ENCODE data around the gene ALLC.
"Not testable (repeated sequence)": the region's sequence is repeated elsewhere in the genome, so short reads cannot be mapped to it uniquely, and the experiment has no call there.

The ALLC gene

DNA sequence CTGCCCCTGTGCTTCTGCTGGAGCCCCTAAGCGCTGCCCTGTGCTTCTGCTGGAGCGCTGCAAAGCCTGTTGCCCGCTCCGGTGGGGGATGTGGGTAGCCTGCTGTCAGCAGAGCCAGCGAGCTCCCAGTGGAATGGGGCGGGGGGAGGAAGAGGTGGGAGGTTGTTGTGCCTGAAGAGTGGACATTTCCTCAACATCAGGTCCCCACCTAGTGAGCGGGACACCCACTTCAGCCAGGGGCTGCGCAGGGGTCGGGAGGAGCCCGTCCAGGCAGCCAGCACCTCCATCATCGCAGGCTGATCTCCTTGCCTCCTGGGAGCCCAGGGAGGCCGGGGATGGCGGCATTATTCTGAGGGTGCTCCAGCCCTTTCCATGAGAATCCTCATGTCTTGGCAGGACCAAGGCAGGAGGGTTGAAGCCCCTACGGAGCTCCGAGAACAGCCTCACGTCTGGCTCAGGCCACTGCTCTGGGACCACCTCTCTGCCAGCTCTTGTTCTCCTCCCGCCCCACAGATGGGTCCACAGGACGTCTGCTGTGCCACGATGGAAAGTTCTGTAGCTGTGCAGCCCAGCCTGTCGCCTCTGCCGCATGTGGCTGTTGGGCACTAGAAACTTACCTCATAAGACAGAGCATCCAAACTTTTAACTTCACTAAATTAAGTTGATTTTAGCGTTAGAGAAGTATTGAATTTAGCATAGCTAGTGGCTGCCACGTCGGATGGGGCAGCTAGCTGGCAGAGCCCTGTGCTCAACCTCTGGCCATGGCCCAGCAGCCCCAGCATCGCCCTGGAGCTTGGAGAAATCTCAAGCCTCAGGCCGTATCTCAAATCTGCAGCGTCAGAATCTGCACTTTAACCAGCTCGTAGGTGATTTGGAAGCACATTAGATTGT, 1.9 kb upstream of the ALLC start:
- Histone ChIP-seq H3K36me3 (ENCODE audit: insufficient read depth, low read length) (no peaks in the 10 kb centered on the region), H3K9ac (ENCODE audit: insufficient read length) (no peak overlapping the region), H3K4me3 (no peak overlapping the region), H3K9me3 (ENCODE audit: low read depth, low read length) (no peaks in the 10 kb centered on the region), H3K27ac (no peak overlapping the region)
- no peak for TF ChIP-seq EZH2 (IDR thresholded peaks at IDR 0.05)
- TF ChIP-seq FOXP2 (optimal IDR thresholded peaks at IDR 0.05; ENCODE audit: control extremely low read depth, extremely low read length, insufficient read depth): no peak
- no peak for TF ChIP-seq POLR2AphosphoS5 (IDR thresholded peaks at IDR 0.05; ENCODE audit: borderline replicate concordance, low read depth, low read length)
- no peak for DNase-seq (ENCODE audit: low read depth, low spot score)

GRCh38 chr2:3656762-3657721, 958 bp upstream of the ALLC start:
- TF ChIP-seq POLR2AphosphoS5 (IDR thresholded peaks at IDR 0.05; ENCODE audit: borderline replicate concordance, low read depth, low read length) (no peak), EZH2 (IDR thresholded peaks at IDR 0.05) (no peak), FOXP2 (optimal IDR thresholded peaks at IDR 0.05; ENCODE audit: control extremely low read depth, extremely low read length, insufficient read depth) (no peak)
- no peak overlapping the region for H3K27ac ChIP-seq
- H3K9ac ChIP-seq (ENCODE audit: insufficient read length): no peak overlapping the region

GRCh38 chr2:3659447-3660432, 1.7 kb downstream of the ALLC start:
- no peaks in the 10 kb centered on the region for H3K36me3 ChIP-seq (ENCODE audit: insufficient read depth, low read length)
- H3K4me3 ChIP-seq: no peak overlapping the region
- H3K9ac ChIP-seq (ENCODE audit: insufficient read length): no peak overlapping the region
- DNase-seq (ENCODE audit: low read depth, low spot score): no peak
- no peaks in the 10 kb centered on the region for H3K9me3 ChIP-seq (ENCODE audit: low read depth, low read length)
- no peak overlapping the region for H3K27ac ChIP-seq
- no peak for TF ChIP-seq EZH2 (IDR thresholded peaks at IDR 0.05)
- TF ChIP-seq FOXP2 (optimal IDR thresholded peaks at IDR 0.05; ENCODE audit: control extremely low read depth, extremely low read length, insufficient read depth): no peak
- no peak for TF ChIP-seq POLR2AphosphoS5 (IDR thresholded peaks at IDR 0.05; ENCODE audit: borderline replicate concordance, low read depth, low read length)

More at GRCh38 chr2:3656762-3657721, 958 bp upstream of the ALLC start:
- Histone ChIP-seq H3K36me3 (ENCODE audit: insufficient read depth, low read length) (no peaks in the 10 kb centered on the region), H3K4me3 (no peak overlapping the region), H3K9me3 (ENCODE audit: low read depth, low read length) (no peaks in the 10 kb centered on the region)
- no peak for DNase-seq (ENCODE audit: low read depth, low spot score)

- not testable (repeated sequence) for DNase-seq (ENCODE audit: low read depth, low spot score); H3K4me3 ChIP-seq; H3K9ac ChIP-seq (ENCODE audit: insufficient read length); H3K27ac ChIP-seq; H3K36me3 ChIP-seq (ENCODE audit: insufficient read depth, low read length); H3K9me3 ChIP-seq (ENCODE audit: low read depth, low read length)
Observed at GRCh38 chr2:3660640-3661039, 2.6 kb downstream of the ALLC start.

- Histone ChIP-seq H3K27ac (no peak overlapping the region), H3K4me3 (no peak overlapping the region), H3K9me3 (ENCODE audit: low read depth, low read length) (no peaks in the 10 kb centered on the region), H3K36me3 (ENCODE audit: insufficient read depth, low read length) (no peaks in the 10 kb centered on the region), H3K9ac (ENCODE audit: insufficient read length) (no peak overlapping the region)
- no peak for DNase-seq (ENCODE audit: low read depth, low spot score)
- no peak for TF ChIP-seq FOXP2 (optimal IDR thresholded peaks at IDR 0.05; ENCODE audit: control extremely low read depth, extremely low read length, insufficient read depth)
- TF ChIP-seq POLR2AphosphoS5 (IDR thresholded peaks at IDR 0.05; ENCODE audit: borderline replicate concordance, low read depth, low read length): no peak
- no peak for TF ChIP-seq EZH2 (IDR thresholded peaks at IDR 0.05)
Observed at GRCh38 chr2:3661149-3661660, 3.2 kb downstream of the ALLC start.

DNA sequence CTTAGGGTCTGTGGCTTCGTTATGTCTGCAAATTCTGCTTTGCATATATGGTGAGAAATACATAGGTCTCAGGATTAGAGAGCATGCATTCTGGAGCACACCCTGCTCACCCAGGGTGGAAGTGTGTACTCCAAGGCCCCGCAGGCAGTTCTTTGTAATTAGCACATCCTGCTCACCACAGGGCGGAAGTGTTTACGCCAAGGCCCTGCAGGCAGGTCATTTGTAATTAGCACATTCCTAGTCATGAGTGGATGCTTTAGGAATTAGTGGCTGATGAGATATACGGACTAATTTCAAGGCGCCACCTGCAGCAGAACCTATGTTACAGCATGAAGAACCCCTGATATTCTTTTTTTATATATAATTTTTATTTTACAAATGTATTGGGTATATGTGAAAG, 4.2 kb downstream of the ALLC start:
- Histone ChIP-seq H3K4me3 (no peak overlapping the region), H3K36me3 (ENCODE audit: insufficient read depth, low read length) (no peaks in the 10 kb centered on the region), H3K27ac (no peak overlapping the region), H3K9ac (ENCODE audit: insufficient read length) (no peak overlapping the region), H3K9me3 (ENCODE audit: low read depth, low read length) (no peaks in the 10 kb centered on the region)
- DNase-seq (ENCODE audit: low read depth, low spot score): no peak
- no peak for TF ChIP-seq EZH2 (IDR thresholded peaks at IDR 0.05)
- no peak for TF ChIP-seq POLR2AphosphoS5 (IDR thresholded peaks at IDR 0.05; ENCODE audit: borderline replicate concordance, low read depth, low read length)
- TF ChIP-seq FOXP2 (optimal IDR thresholded peaks at IDR 0.05; ENCODE audit: control extremely low read depth, extremely low read length, insufficient read depth): no peak

- no peak for TF ChIP-seq POLR2AphosphoS5 (IDR thresholded peaks at IDR 0.05; ENCODE audit: borderline replicate concordance, low read depth, low read length)
- TF ChIP-seq FOXP2 (optimal IDR thresholded peaks at IDR 0.05; ENCODE audit: control extremely low read depth, extremely low read length, insufficient read depth): no peak
- no peak for TF ChIP-seq EZH2 (IDR thresholded peaks at IDR 0.05)
- H3K9me3 ChIP-seq (ENCODE audit: low read depth, low read length): no peaks in the 10 kb centered on the region
Observed at GRCh38 chr2:3664118-3664517, 6.1 kb downstream of the ALLC start.

More at GRCh38 chr2:3664118-3664517, 6.1 kb downstream of the ALLC start:
- Histone ChIP-seq H3K4me3 (no peak overlapping the region), H3K27ac (no peak overlapping the region), H3K36me3 (ENCODE audit: insufficient read depth, low read length) (no peaks in the 10 kb centered on the region), H3K9ac (ENCODE audit: insufficient read length) (no peak overlapping the region)
- no peak for DNase-seq (ENCODE audit: low read depth, low spot score)

All from SK-N-MC (cell line).